NCI-H1092 treated with DMSO at 0.1 percent for 48 hours (cell line): ENCODE measurements around the gene GDNF.
"Not testable (repeated sequence)": the region's sequence is repeated elsewhere in the genome, so short reads cannot be mapped to it uniquely, and the experiment has no call there.

ENCODE experiments used
- DNase-seq: peaks from one replicate; lab custom pipeline; 2025; lab: John Stamatoyannopoulos, UW

Gene GDNF

GRCh38 chr5:37816883-37817282, 23.0 kb downstream of the GDNF start:
- DNase-seq: no peak

GRCh38 chr5:37816331-37816730, 23.5 kb downstream of the GDNF start:
- no peak for DNase-seq

DNA sequence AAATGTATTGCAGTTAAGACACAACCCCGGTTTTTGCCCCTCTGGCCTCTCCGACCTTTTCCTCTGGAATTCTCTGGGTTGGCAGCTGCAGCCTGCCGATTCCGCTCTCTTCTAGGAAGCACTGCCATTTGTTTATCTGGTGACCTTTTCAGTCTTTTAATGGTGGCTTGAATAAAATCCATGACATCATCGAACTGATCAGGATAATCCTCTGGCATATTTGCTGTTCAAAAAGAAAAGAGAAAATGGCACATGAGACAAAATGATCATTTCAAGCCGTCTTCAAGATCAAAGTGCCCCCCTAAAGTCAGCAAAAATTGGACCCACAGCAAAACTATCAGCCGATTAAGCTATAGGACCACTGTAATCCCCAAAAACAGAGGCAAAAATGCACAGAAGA, 23.9 kb downstream of the GDNF start:
- no peak for DNase-seq

DNA sequence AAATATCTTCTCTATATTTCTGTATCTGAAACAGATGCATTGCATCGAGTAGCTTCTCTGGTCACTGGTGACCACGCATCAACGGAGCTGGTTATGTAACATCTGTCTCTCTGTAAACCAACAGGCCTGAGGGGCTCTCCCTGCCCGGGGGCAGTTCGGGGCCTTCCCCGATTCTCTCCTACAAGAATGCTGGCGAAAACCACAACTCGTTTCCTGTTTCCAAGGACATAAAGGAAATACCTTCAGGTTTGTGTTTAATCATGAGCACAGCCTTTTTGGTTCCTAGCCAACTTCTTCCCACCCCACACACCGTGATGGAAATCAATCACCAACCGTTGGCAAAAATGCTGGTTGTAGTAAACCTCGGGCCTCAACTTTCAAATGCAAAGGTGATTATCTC, 25.1 kb downstream of the GDNF start:
- no peak for DNase-seq

DNA sequence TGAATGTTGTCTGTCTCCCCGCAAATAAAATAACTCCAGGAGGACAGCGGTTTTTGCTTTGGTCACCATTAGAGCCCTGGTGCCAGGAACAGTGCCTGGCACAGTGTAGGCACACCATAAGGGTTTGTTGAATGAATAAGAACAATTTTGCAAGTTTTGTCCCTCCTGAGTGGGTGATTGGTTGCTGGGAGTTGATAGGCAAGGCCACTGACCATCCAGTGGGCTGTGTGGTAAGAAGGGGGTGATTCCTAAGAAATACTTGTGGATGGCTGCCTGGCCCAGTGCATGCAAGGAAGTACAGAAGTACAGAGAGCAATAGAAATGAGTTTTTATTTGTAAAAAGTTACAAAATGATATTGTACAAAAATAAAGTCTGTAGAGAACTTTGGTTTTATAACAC, 27.5 kb downstream of the GDNF start:
- DNase-seq: no peak

DNA sequence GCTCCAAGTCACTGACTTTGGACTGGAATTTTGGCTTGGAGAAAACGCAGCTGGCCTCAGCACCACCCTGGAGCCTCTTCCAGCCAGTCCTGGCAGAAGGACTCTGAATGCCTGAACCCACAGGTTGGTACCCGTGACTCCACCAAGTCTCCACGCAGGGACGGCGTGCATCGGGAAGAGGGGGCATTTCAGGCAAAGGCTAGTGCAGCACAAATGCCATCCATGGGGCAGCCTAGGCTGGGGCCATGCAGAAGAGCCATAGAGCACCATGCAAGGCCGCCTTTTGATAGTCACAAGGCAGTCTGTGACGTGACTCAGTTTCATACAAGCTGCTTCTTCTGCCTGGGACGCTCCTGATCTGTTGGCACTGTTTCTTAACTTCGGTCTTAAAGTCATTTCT, 28.0 kb downstream of the GDNF start:
- no peak for DNase-seq

DNA sequence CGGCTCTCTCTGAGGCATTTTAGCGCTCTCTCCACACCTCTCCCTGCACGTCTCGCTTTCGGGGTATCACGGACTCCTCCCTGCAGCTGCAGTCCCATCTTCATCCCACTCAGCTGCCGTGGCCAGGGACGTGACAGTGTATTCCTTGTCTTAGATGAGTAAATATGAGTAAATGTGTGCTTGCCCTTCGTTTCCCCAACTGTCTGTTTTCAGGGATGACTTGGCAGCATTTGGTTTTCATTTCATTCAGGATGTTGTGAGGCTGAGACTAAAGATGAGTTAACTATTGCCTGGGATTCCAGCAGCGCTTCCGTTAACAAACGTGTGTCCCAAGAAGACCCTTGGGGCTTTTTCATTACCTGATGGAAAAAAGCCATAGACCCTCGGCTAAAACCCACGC, 29.5 kb downstream of the GDNF start:
- DNase-seq: no peak

DNA sequence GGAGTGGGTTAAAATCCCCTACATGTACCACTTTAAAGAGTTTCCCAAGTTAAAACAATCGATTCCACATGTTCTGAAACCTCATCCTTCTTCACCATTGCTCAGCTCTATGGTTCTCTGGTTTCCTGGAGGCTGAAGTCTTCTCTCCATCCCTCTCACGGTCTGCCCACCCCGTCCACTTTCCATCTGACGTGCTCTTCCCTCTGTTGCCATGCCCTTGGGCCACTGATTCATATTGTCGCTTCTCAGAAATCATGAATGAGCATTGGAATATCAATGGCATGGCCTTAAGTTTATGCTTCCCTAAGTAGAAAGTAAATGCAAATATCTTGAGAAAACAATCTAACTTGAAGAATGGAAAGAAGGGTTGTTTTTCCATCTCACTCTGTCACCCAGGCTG, 30.9 kb downstream of the GDNF start:
- no peak for DNase-seq

GRCh38 chr5:37807621-37808301, 32.1 kb downstream of the GDNF start:
- no peak for DNase-seq

GRCh38 chr5:37807015-37807414, 32.8 kb downstream of the GDNF start:
- no peak for DNase-seq

DNA sequence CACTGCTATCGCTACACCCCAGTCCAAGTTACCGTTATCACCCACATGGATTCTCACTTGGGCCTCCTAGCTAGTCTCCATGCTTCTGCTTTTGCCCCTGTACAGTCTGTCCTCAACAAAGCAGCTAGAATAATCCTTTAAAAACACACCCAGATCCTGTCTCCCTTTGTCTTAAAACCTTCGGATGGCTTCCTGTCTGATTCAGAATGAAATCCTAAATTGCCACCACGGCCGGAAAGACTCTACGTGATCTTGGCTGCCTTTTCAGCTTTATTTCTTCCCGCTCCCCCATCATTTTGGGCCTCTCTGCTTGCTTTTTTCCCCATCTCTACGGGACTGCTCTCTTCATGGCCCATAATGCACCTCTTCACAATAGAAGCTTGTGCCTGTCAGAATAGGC, 33.4 kb downstream of the GDNF start:
- no peak for DNase-seq

DNA sequence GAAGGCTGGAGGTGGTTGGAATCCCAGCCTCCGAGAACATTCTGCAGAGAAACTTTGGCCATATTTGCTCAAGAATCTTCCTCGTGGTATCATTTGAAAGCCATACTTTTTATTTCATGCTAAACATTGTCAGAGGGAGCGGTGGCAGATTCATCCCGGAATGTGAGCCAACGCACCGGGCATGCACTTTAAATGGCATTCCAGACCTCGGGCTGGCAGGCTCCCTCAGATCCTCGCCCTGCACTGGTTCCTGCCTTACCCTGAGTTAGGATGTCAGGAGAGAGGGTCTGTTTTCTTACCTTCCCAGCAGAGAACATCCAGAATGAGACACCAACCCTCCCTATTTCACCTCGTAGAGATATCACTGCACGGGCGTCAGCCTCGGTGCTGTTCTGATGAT, 33.8 kb downstream of the GDNF start:
- no peak for DNase-seq

DNA sequence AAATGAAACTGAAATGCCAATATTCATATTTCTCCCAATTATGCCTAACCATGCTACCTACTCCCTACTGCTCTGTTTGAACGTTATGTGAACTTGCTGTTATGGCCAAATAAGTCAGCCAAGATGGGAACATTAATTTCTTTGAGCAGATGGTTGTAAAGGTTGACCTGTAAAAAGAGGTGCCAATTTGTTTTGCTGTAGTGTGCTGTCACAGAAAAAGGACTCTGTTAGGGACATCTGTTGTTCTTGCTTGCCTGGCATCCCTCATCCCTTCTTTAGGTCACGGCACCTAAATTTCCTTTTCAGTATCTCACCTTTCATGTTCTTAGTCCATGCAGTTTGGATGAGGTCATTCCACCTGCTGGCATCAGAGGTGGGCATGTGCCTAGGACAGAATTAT, 35.4 kb downstream of the GDNF start:
- no peak for DNase-seq

DNA sequence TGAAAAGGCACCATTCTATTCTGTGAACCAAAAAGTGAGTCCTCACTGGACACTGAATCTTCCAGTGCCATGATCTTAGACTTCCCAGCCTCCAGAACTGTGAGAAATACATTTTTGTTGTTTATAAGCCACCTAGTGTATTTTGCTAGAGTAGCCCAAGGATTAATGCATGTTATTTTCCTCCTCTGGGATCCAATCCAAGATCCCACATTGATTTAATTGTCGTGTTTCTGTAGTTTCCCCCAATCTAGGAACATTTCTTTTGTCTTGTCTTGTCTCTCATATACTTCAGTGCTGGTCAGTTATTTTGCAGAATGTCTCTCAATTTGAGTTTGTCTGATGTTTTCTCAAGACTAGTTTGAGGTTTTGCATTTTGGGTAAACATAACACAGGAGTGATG, 36.4 kb downstream of the GDNF start:
- DNase-seq: no peak

DNA sequence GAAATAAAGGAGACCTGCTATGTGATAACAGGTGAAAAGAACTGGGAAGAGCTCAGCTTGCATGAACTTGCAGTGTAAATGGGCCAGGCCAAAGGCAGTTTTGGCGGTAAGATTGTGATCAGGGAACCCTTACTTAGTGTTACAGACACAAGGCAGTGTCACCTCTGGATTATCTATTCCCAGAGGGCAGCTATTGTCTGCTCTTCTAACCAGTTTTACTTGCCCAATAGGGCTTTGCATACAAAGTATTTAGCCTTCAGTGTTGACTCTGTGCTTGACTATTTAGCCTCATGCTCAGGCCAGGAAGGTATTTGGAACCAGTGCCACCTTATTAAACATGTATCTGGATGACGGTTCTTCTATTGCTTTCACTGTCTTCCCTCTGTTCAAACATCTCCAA, 38.3 kb downstream of the GDNF start:
- no peak for DNase-seq

GRCh38 chr5:37799865-37800421, 39.9 kb downstream of the GDNF start:
- no peak for DNase-seq

- not testable (repeated sequence) for DNase-seq
Measured at GRCh38 chr5:37796435-37796834, 43.4 kb downstream of the GDNF start.

GRCh38 chr5:37795292-37795691, 44.5 kb downstream of the GDNF start:
- not testable (repeated sequence) for DNase-seq

GRCh38 chr5:37792975-37793631, 46.7 kb downstream of the GDNF start:
- no peak for DNase-seq

GRCh38 chr5:37791321-37791720, 48.5 kb downstream of the GDNF start:
- DNase-seq: no peak

- DNase-seq: no peak
Measured at GRCh38 chr5:37789991-37790390, 49.9 kb downstream of the GDNF start.

DNA sequence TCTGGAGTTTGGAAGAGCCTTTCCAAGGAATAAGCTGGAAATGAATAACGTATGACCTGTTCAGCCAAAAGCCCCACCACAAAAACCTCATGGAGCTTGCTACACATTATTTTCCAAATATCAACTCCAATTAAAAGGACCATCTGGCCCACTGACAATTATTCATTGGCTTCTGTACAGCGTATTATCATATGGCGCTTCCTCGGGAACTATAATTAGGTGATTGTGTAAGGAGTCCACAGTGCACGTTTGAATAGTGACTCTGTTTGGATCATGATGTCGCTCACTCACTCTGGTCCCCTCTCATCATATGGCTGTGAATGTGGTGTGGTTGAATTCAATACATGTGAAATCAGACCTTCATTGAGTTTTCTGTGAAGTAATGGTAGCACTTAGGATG, 52.1 kb downstream of the GDNF start:
- no peak for DNase-seq

GRCh38 chr5:37786862-37787519, 52.9 kb downstream of the GDNF start:
- DNase-seq: no peak
